HepG2 (cell line): ENCODE results near the gene IL2RG.

ENCODE experiments used
- CBX1 ChIP-seq: IDR thresholded peaks from one replicate; pipeline ENCODE4 v1.6.1; 2016; ENCODE audit warnings: antibody characterized with exemption, low read depth
- DPF2 ChIP-seq: sonication (generic); formaldehyde crosslinking; IDR thresholded peaks from 2 replicates; pipeline ENCODE4 v1.4.0; 2020; ENCODE audit warnings: mild to moderate bottlenecking, low read depth, missing genetic modification reagents, borderline replicate concordance
- KAT2B ChIP-seq: fragments of 150-350 bp; IDR thresholded peaks from 2 replicates; pipeline ENCODE4 v1.6.1; 2014; ENCODE audit warnings: low read depth, low read length, borderline replicate concordance
- KAT7 ChIP-seq: IDR thresholded peaks from 2 replicates; pipeline ENCODE4 v1.6.1; 2018; ENCODE audit warnings: borderline replicate concordance, missing compliant biosample characterization
- NR2C2 ChIP-seq: sonication (generic); formaldehyde crosslinking; IDR thresholded peaks from 2 replicates; pipeline ENCODE4 v1.4.0; 2020; ENCODE audit warnings: missing genetic modification reagents, mild to moderate bottlenecking, moderate library complexity, borderline replicate concordance
- PITX1 ChIP-seq: sonication (generic); formaldehyde crosslinking; IDR thresholded peaks from 2 replicates; pipeline ENCODE4 v1.5.1; 2020; ENCODE audit warnings: mild to moderate bottlenecking, missing genetic modification reagents
- POLR2A ChIP-seq, 2 experiments: IDR thresholded peaks; 2 replicates each; pipeline ENCODE4 v1.6.1; 2011; ENCODE audit warnings: low read depth in 2 of 2, low read length in 2 of 2, mild to moderate bottlenecking in 1 of 2, moderate library complexity in 1 of 2; ENCODE audit not compliant: insufficient read depth in 1 of 2
- ZNF446 ChIP-seq: sonication (generic); formaldehyde crosslinking; IDR thresholded peaks from 2 replicates; pipeline ENCODE4 v1.5.0; 2020; ENCODE audit warnings: mild to moderate bottlenecking, missing genetic modification reagents
- TF ChIP-seq, protein P1 (sequence below): sonication (generic); formaldehyde crosslinking; IDR thresholded peaks from 2 replicates; pipeline ENCODE4 v1.5.0; 2020; ENCODE audit warnings: mild to moderate bottlenecking, missing genetic modification reagents, moderate library complexity

DNA sequence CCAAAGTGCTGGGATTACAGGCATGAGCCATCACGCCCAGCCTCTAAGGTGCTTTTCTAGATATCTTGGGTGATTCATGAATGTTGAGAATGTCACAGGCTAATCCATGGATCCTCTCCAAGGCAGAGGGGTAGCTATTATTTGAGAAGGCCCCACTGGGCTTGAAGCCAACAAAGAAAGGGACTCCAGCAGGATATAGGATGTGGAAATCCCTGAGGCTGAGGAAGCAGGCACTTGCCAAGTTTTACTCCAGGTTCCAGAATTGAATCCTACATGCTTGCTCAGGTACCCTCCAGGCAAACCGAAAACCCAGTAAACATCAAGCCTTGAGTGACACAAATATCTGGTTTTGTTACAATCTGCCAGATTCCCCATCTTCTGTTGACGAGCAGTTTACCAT, 49.1 kb upstream of the IL2RG start:
- TF ChIP-seq ZNF446 (CRISPR knock-in tag) = no peak
- TF ChIP-seq DPF2 (CRISPR knock-in tag) = no peak
- no peak for TF ChIP-seq KAT2B
- TF ChIP-seq NR2C2 (CRISPR knock-in tag) = no peak
- TF ChIP-seq CBX1 = no peak
- no peak for TF ChIP-seq PITX1 (CRISPR knock-in tag)
- TF ChIP-seq POLR2A (IDR thresholded peaks at IDR 0.05; ENCODE audit: insufficient read depth in 1 of 2, low read depth in 2 of 2, low read length in 2 of 2) = no peak
- TF ChIP-seq, protein P1, sequence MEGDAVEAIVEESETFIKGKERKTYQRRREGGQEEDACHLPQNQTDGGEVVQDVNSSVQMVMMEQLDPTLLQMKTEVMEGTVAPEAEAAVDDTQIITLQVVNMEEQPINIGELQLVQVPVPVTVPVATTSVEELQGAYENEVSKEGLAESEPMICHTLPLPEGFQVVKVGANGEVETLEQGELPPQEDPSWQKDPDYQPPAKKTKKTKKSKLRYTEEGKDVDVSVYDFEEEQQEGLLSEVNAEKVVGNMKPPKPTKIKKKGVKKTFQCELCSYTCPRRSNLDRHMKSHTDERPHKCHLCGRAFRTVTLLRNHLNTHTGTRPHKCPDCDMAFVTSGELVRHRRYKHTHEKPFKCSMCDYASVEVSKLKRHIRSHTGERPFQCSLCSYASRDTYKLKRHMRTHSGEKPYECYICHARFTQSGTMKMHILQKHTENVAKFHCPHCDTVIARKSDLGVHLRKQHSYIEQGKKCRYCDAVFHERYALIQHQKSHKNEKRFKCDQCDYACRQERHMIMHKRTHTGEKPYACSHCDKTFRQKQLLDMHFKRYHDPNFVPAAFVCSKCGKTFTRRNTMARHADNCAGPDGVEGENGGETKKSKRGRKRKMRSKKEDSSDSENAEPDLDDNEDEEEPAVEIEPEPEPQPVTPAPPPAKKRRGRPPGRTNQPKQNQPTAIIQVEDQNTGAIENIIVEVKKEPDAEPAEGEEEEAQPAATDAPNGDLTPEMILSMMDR (CRISPR knock-in tag) = no peak
- TF ChIP-seq KAT7 (CRISPR knock-in tag) = no peak
